Duodenal mucosa (tissue), 2 donors: ENCODE data around the gene NUP210.

ENCODE experiments used
- H3K27ac ChIP-seq: one replicate; pipeline ENCODE4 v1.7.0; 2013; ENCODE audit warnings: low read depth, low read length
- H3K27me3 ChIP-seq, 2 donors: one replicate each; pipeline ENCODE4 v1.7.0; 2013; ENCODE audit warnings: low read length in 2 of 2, control low read depth in 1 of 2; ENCODE audit not compliant: insufficient read depth in 2 of 2, control insufficient read depth in 1 of 2
- H3K36me3 ChIP-seq, 2 donors: one replicate each; pipeline ENCODE4 v1.7.0; 2013; ENCODE audit warnings: low read length in 2 of 2, control low read depth in 1 of 2; ENCODE audit not compliant: insufficient read depth in 2 of 2, control insufficient read depth in 1 of 2
- H3K4me1 ChIP-seq, 2 donors: one replicate each; pipeline ENCODE4 v1.7.0; 2013; ENCODE audit warnings: low read length in 2 of 2, control low read depth in 1 of 2; ENCODE audit not compliant: insufficient read depth in 2 of 2, control insufficient read depth in 1 of 2
- H3K4me3 ChIP-seq, 2 donors: one replicate each; pipeline ENCODE4 v1.7.0; 2013; ENCODE audit warnings: low read length in 2 of 2, low read depth in 1 of 2
- H3K9ac ChIP-seq, 2 donors: one replicate each; pipeline ENCODE4 v1.7.0; 2013; ENCODE audit warnings: low read length in 2 of 2, low read depth in 1 of 2
- H3K9me3 ChIP-seq, 2 donors: one replicate each; pipeline ENCODE4 v1.7.0; 2013; ENCODE audit warnings: low read length in 2 of 2, control low read depth in 1 of 2; ENCODE audit not compliant: control insufficient read depth in 1 of 2

NUP210 gene

DNA sequence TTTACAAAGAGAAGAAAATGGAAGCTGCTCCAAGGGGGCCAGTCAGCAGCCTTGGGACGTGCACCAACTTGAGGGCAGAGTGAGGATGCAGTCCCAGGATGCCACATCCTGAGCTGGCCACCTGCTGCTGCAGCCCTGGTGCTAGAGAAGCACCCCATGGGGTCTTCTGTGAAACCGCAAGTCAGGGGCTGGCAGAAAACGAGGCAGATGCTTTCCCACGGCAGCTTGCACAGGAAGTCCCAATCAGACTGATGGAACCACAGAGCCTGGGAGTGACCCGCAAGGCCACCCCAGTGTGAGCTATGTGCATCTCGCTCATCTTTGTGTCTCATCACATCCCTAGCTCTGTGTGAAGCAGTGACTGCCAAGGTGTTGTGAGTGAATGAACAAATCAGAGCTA lies 76.5 kb downstream of the NUP210 start:
- Histone ChIP-seq H3K4me3 (no peak overlapping the region), H3K4me1 (peaks cover 0 to 8% of the 10 kb centered on the region in 2 donors), H3K36me3 (peaks cover 6 to 35% of the 10 kb centered on the region in 2 donors), H3K9ac (no peak overlapping the region), H3K27me3 (no peaks in the 10 kb centered on the region), H3K27ac (no peak overlapping the region), H3K9me3 (no peaks in the 10 kb centered on the region)

DNA sequence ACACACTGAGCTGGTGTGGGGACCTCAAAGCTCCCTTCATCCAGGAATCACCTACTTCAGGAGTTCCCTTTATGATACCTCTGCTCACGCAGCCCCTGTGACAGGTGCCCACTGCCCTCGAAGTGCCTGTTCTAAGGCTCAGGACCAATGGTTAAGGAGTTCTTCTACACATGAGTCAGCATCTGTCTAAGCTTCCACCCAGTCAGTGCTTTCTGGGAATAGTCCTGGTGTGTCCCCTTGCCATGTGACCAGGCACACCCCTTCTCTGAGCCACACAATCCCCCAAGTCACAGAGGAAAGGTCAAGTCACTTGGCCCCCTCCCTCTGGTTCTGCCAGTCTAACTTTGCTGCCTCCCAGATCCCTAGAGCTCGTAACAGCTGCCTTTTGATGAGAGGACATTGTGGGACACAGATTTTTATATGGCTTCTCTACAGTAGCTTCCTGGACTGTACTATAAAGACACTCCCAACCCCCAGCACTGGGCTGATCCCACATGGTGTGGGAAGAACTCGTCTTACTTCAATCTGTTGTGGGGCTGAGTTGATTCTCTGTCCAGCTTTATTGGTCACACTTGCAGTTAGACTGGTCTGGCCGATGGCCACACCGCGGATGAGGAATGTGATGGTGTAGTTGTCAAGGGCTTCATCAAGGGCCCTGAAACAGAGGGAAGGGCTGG lies 78.8 kb downstream of the NUP210 start:
- peaks cover 6 to 39% of the 10 kb centered on the region in 2 donors for H3K36me3 ChIP-seq
- no peak overlapping the region for H3K9ac ChIP-seq
- no peaks in the 10 kb centered on the region for H3K4me1 ChIP-seq
- no peaks in the 10 kb centered on the region for H3K27me3 ChIP-seq
- no peaks in the 10 kb centered on the region for H3K9me3 ChIP-seq
- H3K27ac ChIP-seq = no peak overlapping the region
- H3K4me3 ChIP-seq = no peak overlapping the region

GRCh38 chr3:13339833-13340232 lies 80.3 kb downstream of the NUP210 start:
- Histone ChIP-seq H3K4me3 (no peak overlapping the region), H3K27ac (no peak overlapping the region), H3K36me3 (peaks cover 6 to 50% of the 10 kb centered on the region in 2 donors), H3K9ac (no peak overlapping the region), H3K4me1 (no peaks in the 10 kb centered on the region), H3K9me3 (no peaks in the 10 kb centered on the region), H3K27me3 (no peaks in the 10 kb centered on the region)

GRCh38 chr3:13338996-13339395 lies 81.1 kb downstream of the NUP210 start:
- H3K9me3 ChIP-seq = no peaks in the 10 kb centered on the region
- H3K4me3 ChIP-seq = no peak overlapping the region
- no peaks in the 10 kb centered on the region for H3K4me1 ChIP-seq
- no peak overlapping the region for H3K27ac ChIP-seq
- peaks cover 6 to 50% of the 10 kb centered on the region in 2 donors for H3K36me3 ChIP-seq
- H3K27me3 ChIP-seq = no peaks in the 10 kb centered on the region
- H3K9ac ChIP-seq = no peak overlapping the region

DNA sequence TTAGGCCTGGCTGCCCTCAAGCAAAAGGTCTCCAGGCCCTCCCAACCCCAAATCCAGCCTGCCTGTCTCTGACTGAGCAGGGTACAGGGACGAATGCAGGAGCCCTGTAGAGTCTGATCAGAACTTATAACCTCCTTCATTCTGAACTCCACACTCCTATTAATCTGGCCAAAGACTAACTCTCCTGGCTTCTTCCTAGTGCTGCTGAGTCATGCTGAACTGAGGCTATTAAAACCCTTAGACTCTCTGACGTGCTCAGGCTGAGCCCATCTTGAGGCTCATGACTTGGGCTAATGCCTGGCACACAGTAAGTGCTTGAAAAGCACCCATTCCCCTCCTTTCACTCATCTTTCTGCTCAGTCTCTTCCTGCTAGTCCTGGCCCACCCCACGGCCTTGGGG lies 81.9 kb downstream of the NUP210 start:
- Histone ChIP-seq H3K36me3 (peaks cover 6 to 50% of the 10 kb centered on the region in 2 donors), H3K27ac (no peak overlapping the region), H3K27me3 (no peaks in the 10 kb centered on the region), H3K9me3 (no peaks in the 10 kb centered on the region), H3K4me3 (no peak overlapping the region), H3K4me1 (no peaks in the 10 kb centered on the region), H3K9ac (no peak overlapping the region)

DNA sequence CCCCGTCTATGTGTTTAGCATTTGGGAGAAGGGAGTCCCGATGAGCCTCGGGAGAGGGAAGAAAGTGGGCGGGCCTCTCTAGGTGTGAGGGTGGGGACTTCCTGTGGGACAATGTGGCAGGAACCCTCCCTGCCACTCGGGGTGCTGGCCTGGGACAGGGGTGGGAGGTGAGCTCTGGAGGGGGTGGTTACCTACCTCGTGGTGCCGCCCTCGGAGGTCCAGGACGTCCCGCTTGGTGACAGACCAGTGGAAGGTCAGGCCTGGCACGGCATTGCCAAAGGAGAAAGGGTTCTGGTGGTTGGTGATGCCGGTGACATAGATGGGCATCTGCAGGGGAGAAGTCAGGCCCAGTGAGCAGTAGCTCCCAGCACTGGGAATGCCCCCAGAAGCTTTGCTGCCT lies 83.5 kb downstream of the NUP210 start:
- Histone ChIP-seq H3K9me3 (no peaks in the 10 kb centered on the region), H3K27me3 (no peaks in the 10 kb centered on the region), H3K4me1 (no peaks in the 10 kb centered on the region), H3K9ac (no peak overlapping the region), H3K27ac (no peak overlapping the region), H3K4me3 (no peak overlapping the region), H3K36me3 (peaks cover 0 to 44% of the 10 kb centered on the region in 2 donors)

DNA sequence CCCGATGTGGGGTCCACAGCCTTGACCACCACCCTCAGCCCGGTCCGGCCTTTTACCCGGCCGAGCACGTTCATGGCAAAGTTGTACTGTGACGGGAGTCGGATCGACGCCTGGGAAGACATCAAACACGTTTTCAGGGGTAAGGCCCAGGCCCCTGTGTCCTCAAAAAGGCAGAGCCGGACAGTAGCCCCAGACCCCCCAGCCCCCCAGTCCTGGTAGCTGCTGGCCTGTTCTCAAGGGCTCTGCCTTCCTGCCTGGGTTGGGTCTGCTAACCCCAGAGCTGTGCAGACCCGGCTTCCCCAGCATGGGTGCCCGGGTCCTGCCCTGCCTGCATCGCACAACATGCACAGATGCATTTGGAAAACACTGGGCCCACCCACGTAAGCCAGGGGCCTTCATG lies 84.6 kb downstream of the NUP210 start:
- no peak overlapping the region for H3K9ac ChIP-seq
- peaks cover 0 to 44% of the 10 kb centered on the region in 2 donors for H3K36me3 ChIP-seq
- H3K27me3 ChIP-seq = no peaks in the 10 kb centered on the region
- no peak overlapping the region for H3K27ac ChIP-seq
- H3K9me3 ChIP-seq = no peaks in the 10 kb centered on the region
- no peaks in the 10 kb centered on the region for H3K4me1 ChIP-seq
- no peak overlapping the region for H3K4me3 ChIP-seq

DNA sequence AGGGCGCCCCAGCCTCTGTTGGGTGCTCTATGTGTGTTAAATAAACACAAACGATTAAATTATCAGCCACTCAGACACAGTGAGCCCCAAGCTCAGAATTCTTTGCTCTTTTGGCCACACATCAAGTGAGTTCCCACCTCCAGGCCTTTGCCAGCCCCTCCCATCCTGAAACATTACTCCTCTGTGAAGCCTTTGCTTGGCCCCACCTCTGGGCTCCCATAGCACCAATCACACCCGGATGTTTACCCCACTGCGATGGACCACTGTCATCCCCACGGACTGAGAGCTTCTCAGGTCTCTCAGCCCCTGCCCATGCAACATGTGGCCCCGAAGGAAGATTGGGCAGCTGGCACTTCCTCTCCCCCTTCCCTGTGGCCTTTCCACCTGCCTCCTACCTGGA lies 85.1 kb downstream of the NUP210 start:
- no peak overlapping the region for H3K4me3 ChIP-seq
- no peak overlapping the region for H3K27ac ChIP-seq
- H3K27me3 ChIP-seq = no peaks in the 10 kb centered on the region
- peaks cover 0 to 47% of the 10 kb centered on the region in 2 donors for H3K36me3 ChIP-seq
- H3K4me1 ChIP-seq = no peaks in the 10 kb centered on the region
- H3K9me3 ChIP-seq = no peaks in the 10 kb centered on the region
- no peak overlapping the region for H3K9ac ChIP-seq

DNA sequence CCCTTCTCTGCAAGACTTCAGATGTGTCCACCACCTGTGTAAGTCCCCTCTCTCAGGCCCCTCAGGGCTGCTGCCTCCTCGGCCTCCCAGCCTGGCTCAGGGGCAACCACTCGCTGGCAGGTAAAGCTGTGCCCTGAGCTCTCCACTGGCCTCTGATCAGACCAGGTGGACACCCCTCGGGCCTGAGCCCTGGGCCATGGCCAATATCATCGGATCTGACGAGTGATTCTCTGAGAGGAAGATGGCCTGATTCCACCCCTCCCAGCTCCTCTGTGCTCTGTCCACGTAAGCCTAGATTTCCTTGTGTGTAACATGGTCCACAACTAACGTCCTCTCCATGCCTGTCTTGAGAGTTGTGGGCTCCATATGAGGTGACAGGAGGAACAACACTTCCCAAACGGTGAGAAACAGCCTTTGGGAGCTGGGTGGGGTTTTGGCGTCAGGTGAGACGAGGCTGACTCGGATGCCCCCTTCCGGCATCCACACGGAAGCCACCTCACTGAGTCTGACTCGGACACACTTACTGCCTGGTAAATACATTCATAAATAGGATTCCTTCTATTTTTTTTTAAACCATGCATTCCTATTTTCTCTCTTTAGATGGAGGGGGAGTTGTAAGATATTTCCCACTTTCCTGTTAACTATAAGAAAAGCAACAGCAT lies 86.8 kb downstream of the NUP210 start:
- no peak overlapping the region for H3K27ac ChIP-seq
- no peaks in the 10 kb centered on the region for H3K9me3 ChIP-seq
- peaks cover 0 to 52% of the 10 kb centered on the region in 2 donors for H3K36me3 ChIP-seq
- H3K4me3 ChIP-seq = no peak overlapping the region
- no peaks in the 10 kb centered on the region for H3K4me1 ChIP-seq
- H3K27me3 ChIP-seq = no peaks in the 10 kb centered on the region
- no peak overlapping the region for H3K9ac ChIP-seq

GRCh38 chr3:13332740-13333139 lies 87.4 kb downstream of the NUP210 start:
- Histone ChIP-seq H3K27me3 (no peaks in the 10 kb centered on the region), H3K9me3 (no peaks in the 10 kb centered on the region), H3K4me3 (no peak overlapping the region), H3K4me1 (no peaks in the 10 kb centered on the region), H3K9ac (no peak overlapping the region), H3K36me3 (peaks cover 3 to 58% of the 10 kb centered on the region in 2 donors), H3K27ac (no peak overlapping the region)
